HUES6 (cell line): Measurements from ENCODE around the gene MOV10.
A peak's percentile ranks its signal among the peaks of the same experiment; 100 is the strongest.

Experiments used
- H3K27ac ChIP-seq: 2 replicates; pipeline ENCODE4 v1.7.0; 2013; ENCODE audit warnings: low read depth, mild to moderate bottlenecking, low read length, inconsistent platforms
- H3K27me3 ChIP-seq: 2 replicates; pipeline ENCODE4 v1.6.1; 2013; ENCODE audit warnings: low read length; ENCODE audit not compliant: control insufficient read depth, insufficient read depth
- H3K36me3 ChIP-seq: 2 replicates; pipeline ENCODE4 v1.6.1; 2013; ENCODE audit warnings: low read length; ENCODE audit not compliant: control insufficient read depth, insufficient read depth
- H3K4me1 ChIP-seq: 2 replicates; pipeline ENCODE4 v1.6.1; 2013; ENCODE audit warnings: low read length; ENCODE audit not compliant: control insufficient read depth, insufficient read depth
- H3K4me3 ChIP-seq: 2 replicates; pipeline ENCODE4 v1.5.1; 2013; ENCODE audit warnings: low read depth, low read length
- H3K9ac ChIP-seq: one replicate; pipeline ENCODE4 v1.6.1; 2013; ENCODE audit warnings: mild to moderate bottlenecking, low read length
- H3K9me3 ChIP-seq: 2 replicates; pipeline ENCODE4 v1.6.1; 2013; ENCODE audit warnings: low read depth, low read length; ENCODE audit not compliant: control insufficient read depth, insufficient read depth

MOV10 gene

GRCh38 chr1:112701227-112702066, 27.0 kb downstream of the MOV10 start:
- H3K27me3 ChIP-seq: peaks cover 80% of the 10 kb centered on the region
- H3K9ac ChIP-seq: peak overlapping the region; percentile 49
- no peaks in the 10 kb centered on the region for H3K9me3 ChIP-seq
- peaks cover 42% of the 10 kb centered on the region for H3K36me3 ChIP-seq
- H3K4me1 ChIP-seq: peaks cover 75% of the 10 kb centered on the region
- H3K27ac ChIP-seq: peak overlapping the region; percentile 27; the same call in 1 of the 2 replicates
- H3K4me3 ChIP-seq: peak overlapping the region; percentile 34; the same call in 1 of the 2 replicates

- H3K4me3 ChIP-seq: no peak overlapping the region
- H3K36me3 ChIP-seq: peaks cover 37% of the 10 kb centered on the region
Observed at GRCh38 chr1:112702067-112702395, 27.6 kb downstream of the MOV10 start.

DNA sequence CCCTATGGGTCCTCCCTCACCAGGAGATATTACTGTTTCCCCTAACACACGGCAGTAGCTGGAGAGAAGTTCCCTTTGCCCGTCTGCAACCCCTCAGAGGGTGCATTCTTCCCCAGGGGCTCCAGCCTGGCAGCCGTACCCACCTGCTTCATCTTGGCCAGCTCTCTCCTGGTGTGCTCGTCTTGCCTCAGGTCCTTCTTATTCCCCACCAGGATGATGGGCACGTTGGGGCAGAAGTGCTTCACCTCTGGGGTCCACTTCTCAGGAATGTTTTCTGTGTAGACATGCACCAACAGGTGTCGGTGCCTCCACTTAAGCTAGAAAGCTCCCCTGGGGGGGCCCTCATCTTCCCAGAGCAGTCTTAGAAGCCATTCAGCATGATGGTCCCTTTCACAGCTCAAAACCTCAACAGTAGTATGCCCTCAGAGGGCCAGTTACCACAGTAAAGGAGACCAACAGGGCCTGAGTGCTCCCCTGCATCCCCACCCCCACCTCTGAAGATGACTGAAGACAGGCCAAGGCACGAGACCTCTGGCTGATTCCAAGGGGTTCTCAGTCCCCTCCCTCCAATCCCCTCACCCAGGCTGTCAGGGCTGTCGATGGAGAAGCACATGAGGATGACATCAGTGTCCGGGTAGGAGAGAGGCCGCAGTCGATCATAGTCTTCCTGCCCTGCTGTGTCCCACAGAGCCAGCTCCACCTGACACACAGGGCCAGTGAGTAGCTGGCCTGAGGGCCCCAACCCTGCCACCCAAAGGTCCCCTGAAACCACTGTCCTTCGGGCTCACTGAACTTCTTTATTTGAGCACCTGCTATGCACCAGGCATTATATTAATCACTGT, 28.2 kb downstream of the MOV10 start:
- Histone ChIP-seq H3K27ac (no peak overlapping the region), H3K4me1 (peaks cover 77% of the 10 kb centered on the region), H3K36me3 (peaks cover 35% of the 10 kb centered on the region), H3K27me3 (peaks cover 77% of the 10 kb centered on the region), H3K9ac (no peak overlapping the region), H3K9me3 (no peaks in the 10 kb centered on the region), H3K4me3 (no peak overlapping the region)

More at GRCh38 chr1:112702067-112702395, 27.6 kb downstream of the MOV10 start:
- peaks cover 75% of the 10 kb centered on the region for H3K4me1 ChIP-seq
- peaks cover 76% of the 10 kb centered on the region for H3K27me3 ChIP-seq
- no peak overlapping the region for H3K9ac ChIP-seq
- no peak overlapping the region for H3K27ac ChIP-seq
- no peaks in the 10 kb centered on the region for H3K9me3 ChIP-seq

GRCh38 chr1:112703706-112704105, 29.2 kb downstream of the MOV10 start:
- peaks cover 71% of the 10 kb centered on the region for H3K4me1 ChIP-seq
- no peak overlapping the region for H3K4me3 ChIP-seq
- peaks cover 25% of the 10 kb centered on the region for H3K36me3 ChIP-seq
- H3K9ac ChIP-seq: no peak overlapping the region
- peaks cover 76% of the 10 kb centered on the region for H3K27me3 ChIP-seq
- H3K9me3 ChIP-seq: no peaks in the 10 kb centered on the region
- H3K27ac ChIP-seq: no peak overlapping the region

- Histone ChIP-seq H3K27me3 (peaks cover 69% of the 10 kb centered on the region), H3K9ac (peak overlapping the region; percentile 30), H3K36me3 (peaks cover 22% of the 10 kb centered on the region), H3K27ac (no peak overlapping the region), H3K4me3 (peak overlapping the region; percentile 88), H3K9me3 (no peaks in the 10 kb centered on the region), H3K4me1 (peaks cover 64% of the 10 kb centered on the region)
Observed at GRCh38 chr1:112704391-112704933, 30.0 kb downstream of the MOV10 start.

GRCh38 chr1:112704934-112705627, 30.6 kb downstream of the MOV10 start:
- no peaks in the 10 kb centered on the region for H3K9me3 ChIP-seq
- H3K36me3 ChIP-seq: peaks cover 16% of the 10 kb centered on the region
- H3K4me3 ChIP-seq: peak overlapping the region; percentile 88
- peaks cover 63% of the 10 kb centered on the region for H3K27me3 ChIP-seq
- peaks cover 58% of the 10 kb centered on the region for H3K4me1 ChIP-seq
- H3K9ac ChIP-seq: peak overlapping the region; percentile 87
- no peak overlapping the region; the same call in 1 of the 2 replicates for H3K27ac ChIP-seq

DNA sequence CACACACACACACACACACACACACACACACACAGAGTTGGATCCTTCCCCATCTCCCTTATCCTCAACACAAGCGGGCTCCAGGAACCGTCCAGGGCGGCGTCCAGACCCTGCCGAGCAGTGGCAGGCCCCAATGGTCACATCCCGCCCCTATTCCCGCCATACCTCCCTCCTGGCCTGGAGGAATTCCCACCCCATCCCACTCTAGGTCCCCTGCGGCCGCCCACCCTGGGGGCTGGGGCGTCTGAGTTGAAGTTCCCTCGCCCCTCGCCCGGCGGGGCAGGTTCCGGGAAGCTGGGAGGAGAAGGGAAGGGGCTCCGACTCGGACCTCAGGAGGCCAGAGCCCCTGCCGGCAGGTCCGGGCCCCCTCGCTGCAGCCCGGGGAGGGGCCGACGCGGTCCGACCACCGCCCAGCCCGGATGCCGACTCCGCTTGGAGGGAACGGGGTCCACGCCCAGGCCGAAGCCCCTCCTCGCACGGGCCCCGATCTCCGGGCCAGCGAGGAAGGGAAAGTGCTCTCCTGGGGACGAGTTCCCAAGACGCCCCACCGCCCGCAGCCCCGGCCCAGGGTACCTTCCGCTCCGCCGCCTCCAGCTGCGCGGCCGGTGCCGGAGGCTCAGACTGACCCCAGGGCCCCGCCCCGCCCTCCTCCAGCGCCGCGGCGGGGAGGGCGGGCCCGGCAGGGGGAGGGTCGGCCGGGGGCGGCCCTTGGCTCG, 32.2 kb downstream of the MOV10 start, which contains the start of gene RHOC:
RHOC (minus strand) TSS at position 623 of the 716 bp plus-strand sequence. CDS start 3,328 bp downstream, outside the sequence.
- Histone ChIP-seq H3K27me3 (peaks cover 53% of the 10 kb centered on the region), H3K4me1 (peaks cover 52% of the 10 kb centered on the region), H3K27ac (peak within 1 kb of the TSS; percentile 66; the same call in 1 of the 2 replicates), H3K9ac (peak within 1 kb of the TSS; percentile 87), H3K4me3 (peak within 1 kb of the TSS; percentile 88), H3K9me3 (no peaks in the 10 kb centered on the region), H3K36me3 (peaks cover 13% of the 10 kb centered on the region)

DNA sequence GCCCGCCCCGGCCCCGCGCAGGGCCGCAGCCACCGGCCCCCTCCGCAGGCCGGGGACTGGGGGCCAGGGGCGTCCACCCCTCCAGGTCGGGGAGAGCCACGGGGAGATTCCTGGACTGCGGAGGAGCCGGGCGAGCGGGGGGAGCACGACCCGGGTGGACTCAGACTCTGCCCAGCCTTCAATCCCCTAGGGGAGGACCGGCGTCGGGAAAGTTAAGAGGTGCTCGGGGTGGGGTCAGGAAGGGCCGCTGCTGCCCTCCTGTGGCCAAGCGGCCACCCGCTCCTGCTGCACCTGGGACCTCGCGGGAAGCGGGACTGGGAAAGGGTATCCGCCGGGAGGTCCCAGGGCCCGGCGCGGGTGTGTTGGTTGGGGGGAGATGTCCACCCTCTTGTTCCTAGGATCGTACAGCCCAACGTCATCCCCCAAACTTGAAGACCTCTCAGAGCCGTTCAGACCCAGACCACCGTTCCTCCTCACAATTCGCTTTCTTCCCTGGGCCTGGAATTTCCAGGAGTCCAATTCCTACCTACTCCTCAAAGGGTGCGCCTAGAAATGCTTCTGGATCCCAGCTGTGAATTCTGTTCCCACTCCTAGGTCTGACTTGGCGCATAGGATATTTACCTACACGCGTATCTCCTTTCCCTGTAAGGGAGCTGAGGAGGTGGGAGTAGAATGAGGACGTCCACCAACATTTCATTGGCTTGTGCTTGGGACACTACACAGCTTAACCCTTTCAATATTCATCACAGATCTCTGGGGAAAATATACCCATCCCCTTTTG, 33.0 kb downstream of the MOV10 start:
- H3K9me3 ChIP-seq: no peaks in the 10 kb centered on the region
- peak overlapping the region; percentile 88 for H3K4me3 ChIP-seq
- peaks cover 6% of the 10 kb centered on the region for H3K36me3 ChIP-seq
- peak overlapping the region; percentile 40 for H3K9ac ChIP-seq
- no peak overlapping the region for H3K27ac ChIP-seq
- peaks cover 46% of the 10 kb centered on the region for H3K27me3 ChIP-seq
- peaks cover 50% of the 10 kb centered on the region for H3K4me1 ChIP-seq

GRCh38 chr1:112708002-112708448, 33.6 kb downstream of the MOV10 start:
- Histone ChIP-seq H3K4me1 (peaks cover 53% of the 10 kb centered on the region), H3K27me3 (peaks cover 39% of the 10 kb centered on the region), H3K36me3 (peaks cover 5% of the 10 kb centered on the region), H3K27ac (no peak overlapping the region), H3K4me3 (peak overlapping the region; percentile 88), H3K9me3 (no peaks in the 10 kb centered on the region), H3K9ac (no peak overlapping the region)
